Heart right ventricle (tissue), 16 donors: Measurements from ENCODE around the gene BCAP29. TPM values are rescaled to one million over a fixed set of nuclear protein-coding genes. Genes with fewer than 3 reads are reported as not detected.

Experiments
- ATAC-seq, 8 donors: fragments of 200-7000 bp; cut with Tn5 transposase; one replicate each; pipeline ENCODE4 v1.9.1; 2020; ENCODE audit warnings: mild to moderate bottlenecking in 8 of 8, moderate library complexity in 8 of 8, moderate number of reproducible peaks in 1 of 8
- DNase-seq, 2 donors: peaks; one replicate each; pipeline ENCODE4 v3.0.0-alpha.2; 2020
- H3K27ac ChIP-seq, 10 donors: fragments of 200-600 bp; sonication (generic) in 2 of 10; one replicate each; pipeline versions ENCODE4 v1.5.0 to v1.8.0; 2020 to 2022; ENCODE audit warnings: mild to moderate bottlenecking in 3 of 10
- H3K27me3 ChIP-seq, 7 donors: fragments of 200-600 bp; one replicate each; pipeline ENCODE4 v1.8.0; 2021 to 2022; ENCODE audit warnings: mild to moderate bottlenecking in 2 of 7
- H3K36me3 ChIP-seq, 9 donors: fragments of 200-600 bp; sonication (generic) in 1 of 9; one replicate each; pipeline versions ENCODE4 v1.5.0 to v1.8.0; 2020 to 2022; ENCODE audit warnings: mild to moderate bottlenecking in 2 of 9
- H3K4me1 ChIP-seq, 9 donors: fragments of 200-600 bp; sonication (generic) in 1 of 9; one replicate each; pipeline versions ENCODE4 v1.5.0 to v1.8.0; 2020 to 2022; ENCODE audit warnings: mild to moderate bottlenecking in 4 of 9
- H3K4me3 ChIP-seq, 10 donors: fragments of 200-600 bp; sonication (generic) in 2 of 10; one replicate each; pipeline versions ENCODE4 v1.5.0 to v1.8.0; 2020 to 2022; ENCODE audit warnings: mild to moderate bottlenecking in 7 of 10, moderate library complexity in 2 of 10
- H3K9me3 ChIP-seq, 11 donors: fragments of 200-600 bp in 10 of 11; sonication (generic) in 2 of 11; one replicate each; pipeline versions ENCODE4 v1.5.0 to v1.8.0; 2013 to 2022; ENCODE audit warnings: mild to moderate bottlenecking in 2 of 11, control low read depth in 1 of 11, moderate library complexity in 1 of 11
- WGBS, 2 donors: extraction: QIAGEN DNeasy Blood & Tissue Kit; methylation state at CpG; one replicate each; pipeline ENCODE4 v1.1.7; 2013; ENCODE audit warnings: inconsistent platforms in 1 of 2; 5-methylcytosine and 5-hydroxymethylcytosine counted together
- intact Hi-C, 10 donors: fragments of 100-400 bp; cut with DNase I; formaldehyde crosslinking; loops; one replicate each; pipeline versions ENCODE4 v1.11.1 to v1.14.2; 2022
- polyA plus RNA-seq, 2 donors: library from polyadenylated mRNA; stranded (reverse); fragments of 200-250 nt; gene quantifications; one replicate each; pipeline ENCODE4 v1.2.3, GENCODE V29; 2013
- total RNA-seq, 10 donors: library from RNA; stranded (reverse); fragmentation: NEBNext Ultra II Directional in 3 of 10; extraction: Animal tissue kit (Norgen Biotek cat#: 25700) in 3 of 10; gene quantifications; one replicate each; pipeline versions ENCODE4 v1.2.1 to v1.2.4, GENCODE V29; 2021 to 2023
- TF ChIP-seq, protein P1 (sequence below), 9 donors: fragments of 200-600 bp; sonication (generic) in 2 of 9; IDR thresholded peaks; one replicate each; pipeline versions ENCODE4 v1.5.0 to v1.8.0; 2021 to 2022; ENCODE audit warnings: antibody characterized with exemption in 9 of 9, mild to moderate bottlenecking in 5 of 9, moderate library complexity in 1 of 9
- donor health status: Arrhythmogenic right ventricular cardiomyopathy.
- donor health status: ischemic (EF 13 %, LVEDD 7.1; RV severe dilation, severe dysfunction).
- donor health status: healthy with polysubstance abuse.
- donor health status: DM: no; HTN: yes; CAD: no.
- donor health status: DM: no; HTN: no; CAD: no.
- donor health status: ischemic (EF 25% LVEDD 6.9; RV normal size, moderate dysfunction).
- donor health status: ischemic (EF 25% LVEDD 5.7; RV mildly dilated, moderate dysfunction).
- donor health status: healthy.
- donor health status: DM: yes; HTN: yes; CAD: no.
- donor health status: Ischemic cardiomyopathy.
- donor health status: ischemic (EF 35%, LVEDD 5.7; RV mildly dilated, moderate dysfunction).
- donor health status: nonischemic (EF 11% LVEDD 7.7; RV severe dilation, severe dysfunction).
- donor health status: DM: yes; HTN: yes; CAD: no.
- donor health status: PGD.
- donor health status: ischemic (EF 29% LVEDD 5.4; RV normal size, mild dysfunction).
- donor health status: nonischemic (EF 23%, LVEDD 6.1; RV moderate dilation, normal function).

Gene BCAP29
- total and polyA plus RNA-seq, 12 donors: 62.7 to 141 (median 111) TPM

DNA sequence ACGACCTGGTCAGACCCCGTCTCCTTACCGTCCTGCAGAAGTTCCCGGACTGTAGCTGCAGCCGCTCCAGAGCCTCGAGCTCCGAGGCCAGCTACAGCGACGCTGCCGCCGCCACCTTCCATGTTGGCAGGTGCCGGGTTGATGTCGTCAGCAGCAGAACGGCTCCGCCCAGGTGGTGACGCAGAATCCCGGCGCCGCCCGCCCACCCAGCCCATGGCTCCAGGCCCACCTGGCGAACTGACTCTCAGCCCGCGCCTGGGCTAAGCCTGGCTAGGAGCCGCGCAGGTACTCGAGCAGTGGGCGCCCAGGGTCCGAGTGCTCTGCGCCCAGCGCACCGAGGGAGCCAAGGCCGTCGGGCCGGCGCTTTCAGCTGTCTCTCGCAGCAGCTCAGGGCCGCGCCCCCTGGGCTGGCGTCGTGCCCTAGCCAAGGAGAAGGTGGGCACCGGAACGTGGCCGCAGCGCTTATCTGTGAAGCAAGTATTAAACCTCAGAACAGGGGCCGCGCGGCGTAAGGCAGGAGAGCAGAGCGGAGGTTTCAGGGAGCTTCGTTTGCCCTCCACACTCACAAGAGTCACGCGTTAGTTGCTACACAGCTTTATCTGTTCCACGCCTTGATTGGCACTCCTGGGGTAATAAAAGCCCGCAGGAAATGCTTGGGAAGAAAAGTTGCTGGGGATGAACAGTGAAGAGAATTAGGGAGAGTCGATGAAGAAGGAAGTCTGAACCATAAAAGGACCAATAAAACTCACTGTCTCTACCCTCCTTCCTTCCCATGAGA, 16.1 kb upstream of the BCAP29 start, which contains the start of the genes COG5 and DUS4L:
Gene COG5, minus strand, starts transcription at position 146 of the 778 bp plus-strand sequence. Its CDS starts 24 bp downstream, at position 122.
Gene DUS4L, plus strand, starts transcription at position 197 of the 778 bp plus-strand sequence. CDS start 3,100 bp downstream, outside the sequence.
- no peaks in the 10 kb centered on the region for H3K9me3 ChIP-seq
- peak; percentile 94 to 98 (median 96) for ATAC-seq
- peak within 1 kb of the TSS; percentile 88 to 98 (median 94) for H3K27ac ChIP-seq
- H3K4me3 ChIP-seq: peak within 1 kb of the TSS; percentile 68 to 99 (median 87)
- peaks cover 0 to 7% (median 0%) of the 10 kb centered on the region in 9 donors for H3K36me3 ChIP-seq
- TF ChIP-seq, protein P1, sequence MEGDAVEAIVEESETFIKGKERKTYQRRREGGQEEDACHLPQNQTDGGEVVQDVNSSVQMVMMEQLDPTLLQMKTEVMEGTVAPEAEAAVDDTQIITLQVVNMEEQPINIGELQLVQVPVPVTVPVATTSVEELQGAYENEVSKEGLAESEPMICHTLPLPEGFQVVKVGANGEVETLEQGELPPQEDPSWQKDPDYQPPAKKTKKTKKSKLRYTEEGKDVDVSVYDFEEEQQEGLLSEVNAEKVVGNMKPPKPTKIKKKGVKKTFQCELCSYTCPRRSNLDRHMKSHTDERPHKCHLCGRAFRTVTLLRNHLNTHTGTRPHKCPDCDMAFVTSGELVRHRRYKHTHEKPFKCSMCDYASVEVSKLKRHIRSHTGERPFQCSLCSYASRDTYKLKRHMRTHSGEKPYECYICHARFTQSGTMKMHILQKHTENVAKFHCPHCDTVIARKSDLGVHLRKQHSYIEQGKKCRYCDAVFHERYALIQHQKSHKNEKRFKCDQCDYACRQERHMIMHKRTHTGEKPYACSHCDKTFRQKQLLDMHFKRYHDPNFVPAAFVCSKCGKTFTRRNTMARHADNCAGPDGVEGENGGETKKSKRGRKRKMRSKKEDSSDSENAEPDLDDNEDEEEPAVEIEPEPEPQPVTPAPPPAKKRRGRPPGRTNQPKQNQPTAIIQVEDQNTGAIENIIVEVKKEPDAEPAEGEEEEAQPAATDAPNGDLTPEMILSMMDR (IDR thresholded peaks at IDR 0.05): peak in 1 of 9 donors; percentile 3
- 0 to 1% methylated on average over 55 of the region's 55 CpGs for WGBS, 2 donors
- H3K4me1 ChIP-seq: peaks cover 0 to 57% (median 49%) of the 10 kb centered on the region in 9 donors
- H3K27me3 ChIP-seq: no peaks in the 10 kb centered on the region
- peak; percentile 85 to 86 for DNase-seq
- intact Hi-C loops: loop anchor here in 3 of 10 donors (2.0 to 5.0 kb wide), 3 partner anchors 15 to 92 kb away; partner anchors contain the start of gene GPR22 (in 1 of the 3)

DNA sequence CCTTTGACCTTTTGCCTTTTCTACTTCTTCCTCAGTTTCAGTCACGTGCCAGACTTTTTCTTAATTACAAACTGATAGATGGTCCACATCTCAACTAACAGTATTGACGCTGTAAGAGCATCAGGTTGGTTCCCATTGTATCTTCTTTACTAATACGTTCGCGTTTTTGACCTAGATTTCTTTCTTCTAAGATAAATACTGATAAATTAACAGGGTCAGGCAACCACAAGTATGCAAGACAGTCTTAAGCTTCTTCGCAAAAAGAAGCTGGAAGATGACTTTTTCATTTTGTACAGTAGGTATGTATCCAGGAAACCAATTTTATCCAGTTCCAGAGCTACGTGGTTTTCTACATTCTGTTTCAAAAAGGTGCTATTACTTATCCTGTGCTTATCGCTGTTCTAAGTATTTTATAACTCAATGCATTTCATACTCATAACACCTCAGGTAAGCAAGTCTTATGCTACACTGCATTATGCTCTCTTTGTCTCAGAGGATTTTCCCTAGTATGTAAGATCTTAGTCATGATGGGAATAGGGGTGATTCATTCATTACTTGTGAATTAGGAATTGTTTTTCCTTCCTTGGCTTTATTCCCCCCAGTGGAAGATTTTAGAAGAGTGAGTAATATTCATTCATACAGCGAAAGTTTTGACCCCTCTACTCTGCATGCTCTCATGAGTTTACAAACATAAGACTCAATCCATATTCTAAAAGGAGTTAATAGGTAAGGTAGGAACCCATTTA, 15.3 kb upstream of the BCAP29 start:
- TF ChIP-seq, protein P1 (IDR thresholded peaks at IDR 0.05): no peak
- Histone ChIP-seq H3K27ac (peak overlapping the region in 9 of 10 donors; percentile 91 to 98 (median 95)), H3K4me3 (peak overlapping the region; percentile 68 to 99 (median 87)), H3K9me3 (no peaks in the 10 kb centered on the region), H3K27me3 (no peaks in the 10 kb centered on the region), H3K4me1 (peaks cover 0 to 49% (median 42%) of the 10 kb centered on the region in 9 donors), H3K36me3 (peaks cover 0 to 9% (median 0%) of the 10 kb centered on the region in 9 donors)
- DNase-seq (no peak), ATAC-seq (no peak)
- intact Hi-C loops: loop anchor here in 4 of 10 donors (2.0 to 5.0 kb wide), 4 partner anchors 14 to 158 kb away; partner anchors contain the start of gene GPR22 (in 1 of the 4)
- 47 to 48% methylated on average over 9 of the region's 9 CpGs for WGBS, 2 donors

DNA sequence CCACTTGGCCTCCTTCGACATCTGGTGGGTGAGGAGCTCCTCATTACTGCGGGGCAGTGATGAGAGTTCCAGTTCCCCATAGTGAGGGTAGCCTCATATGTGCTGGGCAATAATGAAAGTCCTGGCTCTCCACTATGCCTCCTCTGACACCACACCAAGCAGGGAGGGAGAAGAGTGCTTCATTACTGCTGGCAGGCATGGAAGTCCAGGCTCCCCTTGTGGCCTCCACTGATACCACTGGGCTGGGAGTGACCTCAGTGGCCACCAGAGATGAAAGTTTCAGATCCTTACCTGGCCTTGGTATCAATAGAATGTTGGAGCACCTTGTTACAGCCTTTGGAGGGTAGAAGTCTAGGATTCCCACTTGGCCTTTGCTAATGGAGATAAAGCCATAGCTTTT, 9.7 kb upstream of the BCAP29 start:
- Histone ChIP-seq H3K27me3 (no peaks in the 10 kb centered on the region), H3K36me3 (peaks cover 0 to 60% (median 4%) of the 10 kb centered on the region in 9 donors), H3K27ac (no peak overlapping the region), H3K9me3 (no peaks in the 10 kb centered on the region), H3K4me1 (peaks cover 0 to 4% (median 0%) of the 10 kb centered on the region in 9 donors), H3K4me3 (no peak overlapping the region)
- TF ChIP-seq, protein P1 (IDR thresholded peaks at IDR 0.05): no peak
- intact Hi-C loops: loop anchor here in 1 of 10 donors (10.0 kb wide), 1 partner anchor 105 kb away; no protein-coding TSS in a partner anchor
- DNase-seq (no peak), ATAC-seq (no peak)
- WGBS, 2 donors: 98 to 99% methylated on average over 2 of the region's 2 CpGs

DNA sequence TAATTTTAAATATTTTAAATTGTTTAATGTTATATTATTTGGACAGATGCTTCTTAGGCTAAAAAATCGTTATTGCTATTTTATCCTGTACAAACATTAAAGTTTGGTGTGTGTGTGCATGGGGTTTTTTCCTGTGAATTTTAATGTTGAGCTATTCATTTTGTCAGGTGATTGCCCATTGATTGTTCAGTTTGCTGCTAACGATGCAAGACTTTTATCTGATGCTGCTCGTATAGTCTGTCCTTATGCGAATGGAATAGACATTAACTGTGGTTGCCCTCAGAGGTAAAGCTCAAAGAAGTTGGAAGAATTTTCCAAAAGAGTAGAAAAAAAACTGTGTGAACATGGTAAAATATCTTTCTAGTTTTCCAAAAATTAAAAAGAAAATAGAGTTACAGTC, 6.5 kb upstream of the BCAP29 start:
- no peak for ATAC-seq
- intact Hi-C loops: loop anchor here in 1 of 10 donors (10.0 kb wide), 1 partner anchor 109 kb away; no protein-coding TSS in a partner anchor
- DNase-seq: no peak
- H3K27me3 ChIP-seq: no peaks in the 10 kb centered on the region
- H3K36me3 ChIP-seq: peaks cover 0 to 63% (median 4%) of the 10 kb centered on the region in 9 donors
- no peak overlapping the region for H3K27ac ChIP-seq
- no peak overlapping the region for H3K4me3 ChIP-seq
- no peaks in the 10 kb centered on the region for H3K9me3 ChIP-seq
- WGBS, 2 donors: 86 to 87% methylated on average over 4 of the region's 4 CpGs
- TF ChIP-seq, protein P1 (IDR thresholded peaks at IDR 0.05): no peak
- H3K4me1 ChIP-seq: peaks cover 0 to 18% (median 3%) of the 10 kb centered on the region in 9 donors
